Measurements from ENCODE around the gene TBXA2R.

The TBXA2R gene

GRCh38 chr19:3549816-3550215 lies 56.9 kb downstream of the TBXA2R start:
- Histone ChIP-seq H3K36me3 (ENCODE audit: control insufficient read depth, low read depth, low read length) (no peaks in the 10 kb centered on the region), H3K9me3 (ENCODE audit: control insufficient read depth, low read depth, low read length) (no peaks in the 10 kb centered on the region), H3K27me3 (ENCODE audit: control insufficient read depth, insufficient read depth, low read length) (no peaks in the 10 kb centered on the region), H3K27ac (ENCODE audit: low read length) (no peak overlapping the region), H3K4me1 (ENCODE audit: control insufficient read depth, low read depth, low read length) (no peaks in the 10 kb centered on the region), H3K9ac (ENCODE audit: low read length) (no peak overlapping the region), H3K4me3 (ENCODE audit: low read length) (no peak overlapping the region)

- no peak overlapping the region for H3K9ac ChIP-seq (ENCODE audit: low read length)
These were observed 58.1 kb downstream of the TBXA2R start for GRCh38 chr19:3548606-3549005.

GRCh38 chr19:3547767-3548282 lies 58.9 kb downstream of the TBXA2R start:
- Histone ChIP-seq H3K27ac (ENCODE audit: low read length) (no peak overlapping the region), H3K36me3 (ENCODE audit: control insufficient read depth, low read depth, low read length) (no peaks in the 10 kb centered on the region), H3K4me1 (ENCODE audit: control insufficient read depth, low read depth, low read length) (no peaks in the 10 kb centered on the region), H3K27me3 (ENCODE audit: control insufficient read depth, insufficient read depth, low read length) (no peaks in the 10 kb centered on the region), H3K4me3 (ENCODE audit: low read length) (no peak overlapping the region), H3K9ac (ENCODE audit: low read length) (no peak overlapping the region), H3K9me3 (ENCODE audit: control insufficient read depth, low read depth, low read length) (no peaks in the 10 kb centered on the region)

More at GRCh38 chr19:3548606-3549005, 58.1 kb downstream of the TBXA2R start:
- no peaks in the 10 kb centered on the region for H3K27me3 ChIP-seq (ENCODE audit: control insufficient read depth, insufficient read depth, low read length)
- no peak overlapping the region for H3K27ac ChIP-seq (ENCODE audit: low read length)
- no peaks in the 10 kb centered on the region for H3K9me3 ChIP-seq (ENCODE audit: control insufficient read depth, low read depth, low read length)
- H3K4me1 ChIP-seq (ENCODE audit: control insufficient read depth, low read depth, low read length), result no peaks in the 10 kb centered on the region
- H3K36me3 ChIP-seq (ENCODE audit: control insufficient read depth, low read depth, low read length), result no peaks in the 10 kb centered on the region
- no peak overlapping the region for H3K4me3 ChIP-seq (ENCODE audit: low read length)

GRCh38 chr19:3547301-3547731 lies 59.4 kb downstream of the TBXA2R start:
- no peak overlapping the region for H3K4me3 ChIP-seq (ENCODE audit: low read length)
- no peak overlapping the region for H3K9ac ChIP-seq (ENCODE audit: low read length)
- no peaks in the 10 kb centered on the region for H3K9me3 ChIP-seq (ENCODE audit: control insufficient read depth, low read depth, low read length)
- H3K36me3 ChIP-seq (ENCODE audit: control insufficient read depth, low read depth, low read length), result no peaks in the 10 kb centered on the region
- H3K27ac ChIP-seq (ENCODE audit: low read length), result no peak overlapping the region
- H3K4me1 ChIP-seq (ENCODE audit: control insufficient read depth, low read depth, low read length), result no peaks in the 10 kb centered on the region
- H3K27me3 ChIP-seq (ENCODE audit: control insufficient read depth, insufficient read depth, low read length), result no peaks in the 10 kb centered on the region

GRCh38 chr19:3546119-3546518 lies 60.6 kb downstream of the TBXA2R start:
- Histone ChIP-seq H3K4me3 (ENCODE audit: low read length) (no peak overlapping the region), H3K9ac (ENCODE audit: low read length) (no peak overlapping the region), H3K27ac (ENCODE audit: low read length) (no peak overlapping the region), H3K4me1 (ENCODE audit: control insufficient read depth, low read depth, low read length) (no peaks in the 10 kb centered on the region), H3K9me3 (ENCODE audit: control insufficient read depth, low read depth, low read length) (no peaks in the 10 kb centered on the region), H3K27me3 (ENCODE audit: control insufficient read depth, insufficient read depth, low read length) (no peaks in the 10 kb centered on the region), H3K36me3 (ENCODE audit: control insufficient read depth, low read depth, low read length) (no peaks in the 10 kb centered on the region)

GRCh38 chr19:3545669-3546034 lies 61.0 kb downstream of the TBXA2R start:
- no peaks in the 10 kb centered on the region for H3K4me1 ChIP-seq (ENCODE audit: control insufficient read depth, low read depth, low read length)
- H3K4me3 ChIP-seq (ENCODE audit: low read length), result no peak overlapping the region
- no peak overlapping the region for H3K9ac ChIP-seq (ENCODE audit: low read length)
- H3K9me3 ChIP-seq (ENCODE audit: control insufficient read depth, low read depth, low read length), result no peaks in the 10 kb centered on the region
- no peak overlapping the region for H3K27ac ChIP-seq (ENCODE audit: low read length)
- H3K27me3 ChIP-seq (ENCODE audit: control insufficient read depth, insufficient read depth, low read length), result no peaks in the 10 kb centered on the region
- H3K36me3 ChIP-seq (ENCODE audit: control insufficient read depth, low read depth, low read length), result no peaks in the 10 kb centered on the region

GRCh38 chr19:3544742-3545668 lies 61.7 kb downstream of the TBXA2R start:
- Histone ChIP-seq H3K9ac (ENCODE audit: low read length) (no peak overlapping the region), H3K27ac (ENCODE audit: low read length) (no peak overlapping the region), H3K4me1 (ENCODE audit: control insufficient read depth, low read depth, low read length) (no peaks in the 10 kb centered on the region), H3K36me3 (ENCODE audit: control insufficient read depth, low read depth, low read length) (no peaks in the 10 kb centered on the region), H3K27me3 (ENCODE audit: control insufficient read depth, insufficient read depth, low read length) (no peaks in the 10 kb centered on the region), H3K9me3 (ENCODE audit: control insufficient read depth, low read depth, low read length) (no peaks in the 10 kb centered on the region), H3K4me3 (ENCODE audit: low read length) (no peak overlapping the region)

Data from iPS-18a (cell line).